T47D (cell line): ENCODE measurements around the gene RETREG1.

Source experiments
- DNase-seq, 2 experiments: peaks; one replicate each; pipeline versions ENCODE4 v3.0.0 to v3.0.0-alpha.2; 2011 to 2012; ENCODE audit warnings: low read depth in 1 of 2, low spot score in 1 of 2
- JUND ChIP-seq: IDR thresholded peaks from 2 replicates; pipeline ENCODE4 v1.6.1; 2012; ENCODE audit warnings: low read depth
- in situ Hi-C: cut with HindIII; loops from 2 replicates; pipeline ENCODE4 v1.10.0; 2016; ENCODE audit warnings: low sequenced_read_pairs, low pct_unique_long_range_greater_than_20kb

Gene RETREG1

GRCh38 chr5:16571016-16571415 lies 45.8 kb downstream of the RETREG1 start:
- in situ Hi-C loops = no loop called here
- TF ChIP-seq JUND = no peak
- no peak for DNase-seq

GRCh38 chr5:16570121-16570815 lies 46.5 kb downstream of the RETREG1 start:
- no peak for TF ChIP-seq JUND
- in situ Hi-C loops = no loop called here
- no peak for DNase-seq

- TF ChIP-seq JUND = no peak
- in situ Hi-C loops = no loop called here
- DNase-seq = no peak
These were observed 47.8 kb downstream of the RETREG1 start for GRCh38 chr5:16568875-16569580.

- in situ Hi-C loops = no loop called here
- no peak for TF ChIP-seq JUND
- DNase-seq = no peak
These were observed 49.4 kb downstream of the RETREG1 start for GRCh38 chr5:16567365-16567764.

- no peak for DNase-seq
- in situ Hi-C loops = no loop called here
- no peak for TF ChIP-seq JUND
These were observed 51.7 kb downstream of the RETREG1 start for GRCh38 chr5:16565118-16565517.

- in situ Hi-C loops = no loop called here
- no peak for DNase-seq
- TF ChIP-seq JUND = no peak
These were observed 52.4 kb downstream of the RETREG1 start for GRCh38 chr5:16564248-16564867.

- DNase-seq = no peak
- in situ Hi-C loops = no loop called here
These were observed 53.1 kb downstream of the RETREG1 start for GRCh38 chr5:16563686-16564085.

GRCh38 chr5:16561660-16562059 lies 55.1 kb downstream of the RETREG1 start:
- no peak for TF ChIP-seq JUND
- no peak for DNase-seq
- in situ Hi-C loops = no loop called here

More at GRCh38 chr5:16563686-16564085, 53.1 kb downstream of the RETREG1 start:
- TF ChIP-seq JUND = no peak

- TF ChIP-seq JUND = no peak
- in situ Hi-C loops = no loop called here
- no peak for DNase-seq
These were observed 57.1 kb downstream of the RETREG1 start for GRCh38 chr5:16559702-16560101.

GRCh38 chr5:16558984-16559629 lies 57.7 kb downstream of the RETREG1 start:
- no peak for TF ChIP-seq JUND
- in situ Hi-C loops = no loop called here
- DNase-seq = no peak

GRCh38 chr5:16557477-16557876 lies 59.3 kb downstream of the RETREG1 start:
- DNase-seq = no peak
- in situ Hi-C loops = no loop called here
- no peak for TF ChIP-seq JUND

- no peak for DNase-seq
- in situ Hi-C loops = no loop called here
- TF ChIP-seq JUND = no peak
These were observed 62.7 kb downstream of the RETREG1 start for GRCh38 chr5:16554110-16554509.
